CD14-positive monocyte (primary cell): ENCODE data around the gene NRK. TPM values are rescaled to one million over a fixed set of nuclear protein-coding genes. Genes with fewer than 3 reads are reported as not detected.

Source experiments
- DNase-seq, 3 donors: peaks; one replicate each; pipeline ENCODE4 v3.0.0-alpha.2; 2011 to 2022
- H2AFZ ChIP-seq: 2 replicates; pipeline ENCODE4 v1.6.0; 2012; ENCODE audit warnings: mild to moderate bottlenecking, low read depth, low read length, inconsistent platforms; ENCODE audit not compliant: insufficient read depth, poor library complexity, severe bottlenecking
- H3K27ac ChIP-seq, 2 donors: 1 replicate in 1 of 2; 2 replicates in 1 of 2; pipeline ENCODE4 v1.5.1; 2012 to 2013; ENCODE audit warnings: low read length in 2 of 2, control low read depth in 1 of 2, inconsistent platforms in 1 of 2, low read depth in 1 of 2, mild to moderate bottlenecking in 1 of 2
- H3K27me3 ChIP-seq, 2 donors: one replicate each; pipeline versions ENCODE4 v1.6.0 to v1.6.1; 2011 to 2013; ENCODE audit warnings: low read length in 2 of 2; ENCODE audit not compliant: control insufficient read depth in 2 of 2, insufficient read depth in 2 of 2
- H3K36me3 ChIP-seq, 2 donors: replicated peaks in 1 of 2; 1 replicate in 1 of 2; 2 replicates in 1 of 2; pipeline versions ENCODE4 v1.5.1 to v1.6.1; 2012 to 2013; ENCODE audit warnings: low read length in 2 of 2, control low read depth in 1 of 2, inconsistent platforms in 1 of 2, mild to moderate bottlenecking in 1 of 2; ENCODE audit not compliant: insufficient read depth in 2 of 2, control insufficient read depth in 1 of 2
- H3K4me1 ChIP-seq, 2 donors: 1 replicate in 1 of 2; 2 replicates in 1 of 2; pipeline versions ENCODE4 v1.5.1 to v1.6.1; 2012 to 2013; ENCODE audit warnings: low read length in 2 of 2, control low read depth in 1 of 2, inconsistent platforms in 1 of 2, mild to moderate bottlenecking in 1 of 2, moderate library complexity in 1 of 2; ENCODE audit not compliant: insufficient read depth in 2 of 2, control insufficient read depth in 1 of 2
- H3K4me2 ChIP-seq: replicated peaks from 2 replicates; pipeline ENCODE3; 2012; ENCODE audit warnings: low read length, moderate library complexity, mild to moderate bottlenecking; ENCODE audit not compliant: poor library complexity, severe bottlenecking; ENCODE audit errors: extremely low read depth
- H3K4me3 ChIP-seq, 3 experiments: fragments of 200-600 bp in 1 of 3; sonication (generic) in 1 of 3; replicated peaks in 1 of 3; 1 replicate in 2 of 3; 2 replicates in 1 of 3; pipeline ENCODE4 v1.5.1; 2011 to 2013; ENCODE audit warnings: low read length in 3 of 3, mild to moderate bottlenecking in 3 of 3, control low read depth in 2 of 3, low read depth in 2 of 3, inconsistent platforms in 1 of 3, moderate library complexity in 1 of 3
- H3K79me2 ChIP-seq: 2 replicates; pipeline ENCODE4 v1.6.0; 2012; ENCODE audit warnings: mild to moderate bottlenecking, control low read depth, inconsistent platforms, low read length, moderate library complexity; ENCODE audit not compliant: insufficient read depth
- H3K9ac ChIP-seq: 2 replicates; pipeline ENCODE4 v1.6.0; 2017; ENCODE audit warnings: low read length, mild to moderate bottlenecking; ENCODE audit not compliant: insufficient read depth, poor library complexity, severe bottlenecking
- H3K9me3 ChIP-seq, 2 donors: replicated peaks in 1 of 2; 1 replicate in 1 of 2; 2 replicates in 1 of 2; pipeline versions ENCODE4 v1.5.1 to v1.6.1; 2012 to 2013; ENCODE audit warnings: low read length in 2 of 2, control low read depth in 1 of 2; ENCODE audit not compliant: control insufficient read depth in 1 of 2, insufficient read depth in 1 of 2
- H4K20me1 ChIP-seq: 2 replicates; pipeline ENCODE4 v1.6.0; 2012; ENCODE audit warnings: mild to moderate bottlenecking, low read length, control low read depth, moderate library complexity; ENCODE audit not compliant: insufficient read depth
- H3K27ac Mint-ChIP-seq, 7 donors: one replicate each; pipeline ENCODE4 v1.8.0; 2020; ENCODE audit warnings: mild to moderate bottlenecking in 7 of 7, mixed read lengths in 7 of 7, moderate library complexity in 6 of 7, inconsistent platforms in 2 of 7
- H3K27me3 Mint-ChIP-seq, 3 donors: one replicate each; pipeline ENCODE4 v1.8.0; 2021 to 2022; ENCODE audit warnings: low read depth in 3 of 3, mild to moderate bottlenecking in 3 of 3, mixed read lengths in 3 of 3, moderate library complexity in 3 of 3, inconsistent platforms in 1 of 3
- H3K36me3 Mint-ChIP-seq, 2 donors: one replicate each; pipeline ENCODE4 v1.8.0; 2020; ENCODE audit warnings: mixed read lengths in 2 of 2, inconsistent platforms in 1 of 2, mild to moderate bottlenecking in 1 of 2
- H3K4me1 Mint-ChIP-seq: one replicate; pipeline ENCODE4 v1.8.0; 2020; ENCODE audit warnings: mild to moderate bottlenecking, mixed read lengths
- H3K4me3 Mint-ChIP-seq, 2 donors: one replicate each; pipeline ENCODE4 v1.8.0; 2020; ENCODE audit warnings: mild to moderate bottlenecking in 2 of 2, mixed read lengths in 2 of 2, moderate library complexity in 1 of 2
- H3K9me3 Mint-ChIP-seq, 7 donors: one replicate each; pipeline ENCODE4 v1.8.0; 2020 to 2022; ENCODE audit warnings: mixed read lengths in 7 of 7, mild to moderate bottlenecking in 6 of 7, moderate library complexity in 6 of 7, inconsistent platforms in 2 of 7
- CTCF ChIP-seq: fragments of 200-600 bp; IDR thresholded peaks from one replicate; pipeline ENCODE4 v1.8.0; 2022; ENCODE audit warnings: antibody characterized with exemption, mild to moderate bottlenecking
- WGBS: methylation state at CpG from one replicate; pipeline ENCODE4 v1.1.5; 2013; ENCODE audit warnings: missing lambda C conversion rate; ENCODE audit not compliant: insufficient coverage; 5-methylcytosine and 5-hydroxymethylcytosine counted together
- intact Hi-C, 2 donors: fragments of 100-400 bp; cut with micrococcal nuclease; formaldehyde crosslinking; loops; one replicate each; pipeline versions ENCODE4 v1.15.0 to v1.15.1; 2023
- polyA plus RNA-seq, 3 donors: library from polyadenylated mRNA; depleted of rRNA in 1 of 3; unstranded in 2 of 3; stranded (reverse) in 1 of 3; fragments of 300-500 nt in 2 of 3; fragments of >200 nt in 1 of 3; fragmentation: Illumina TruSeq in 2 of 3; gene quantifications; 1 replicate in 2 of 3; 2 replicates in 1 of 3; pipeline ENCODE4 v1.2.3, GENCODE V29; 2012 to 2021

NRK gene
- polyA plus RNA-seq, 3 donors = not detected

GRCh38 chrX:106005684-106006083 lies 183.3 kb downstream of the NRK start:
- H2AFZ ChIP-seq = no peak overlapping the region
- H3K9ac ChIP-seq = no peak overlapping the region
- no peaks in the 10 kb centered on the region for H3K36me3 ChIP-seq
- WGBS = 100% methylated on average over 1 of the region's 2 CpGs
- no peak for TF ChIP-seq CTCF
- Mint-ChIP-seq H3K27ac (no peak overlapping the region), H3K4me1 (no peaks in the 10 kb centered on the region), H3K36me3 (no peaks in the 10 kb centered on the region), H3K27me3 (peaks cover 0 to 2% (median 1%) of the 10 kb centered on the region in 3 donors), H3K9me3 (peaks cover 0 to 5% (median 1%) of the 10 kb centered on the region in 7 donors), H3K4me3 (no peak overlapping the region)
- no peak overlapping the region for H3K4me2 ChIP-seq
- H3K9me3 ChIP-seq = no peaks in the 10 kb centered on the region
- H3K4me1 ChIP-seq = no peaks in the 10 kb centered on the region
- no peaks in the 10 kb centered on the region for H3K79me2 ChIP-seq
- no peaks in the 10 kb centered on the region for H4K20me1 ChIP-seq
- H3K4me3 ChIP-seq = no peak overlapping the region
- DNase-seq = no peak
- intact Hi-C loops = no loop called here
- H3K27me3 ChIP-seq = no peaks in the 10 kb centered on the region
- H3K27ac ChIP-seq = no peak overlapping the region

- no peak overlapping the region for H2AFZ ChIP-seq
- H3K9ac ChIP-seq = no peak overlapping the region
- H3K79me2 ChIP-seq = no peaks in the 10 kb centered on the region
Measured at GRCh38 chrX:106007815-106008214, 185.5 kb downstream of the NRK start.

More at GRCh38 chrX:106007815-106008214, 185.5 kb downstream of the NRK start:
- no peak for DNase-seq
- Histone ChIP-seq H3K4me2 (no peak overlapping the region), H3K27ac (no peak overlapping the region), H3K4me3 (no peak overlapping the region), H4K20me1 (no peaks in the 10 kb centered on the region), H3K9me3 (peaks cover 0 to 2% of the 10 kb centered on the region in 2 donors), H3K27me3 (no peaks in the 10 kb centered on the region), H3K36me3 (no peaks in the 10 kb centered on the region), H3K4me1 (no peaks in the 10 kb centered on the region)
- no peak for TF ChIP-seq CTCF
- intact Hi-C loops = no loop called here
- Mint-ChIP-seq H3K9me3 (peaks cover 0 to 10% (median 3%) of the 10 kb centered on the region in 7 donors), H3K36me3 (no peaks in the 10 kb centered on the region), H3K4me1 (no peaks in the 10 kb centered on the region), H3K27ac (no peak overlapping the region), H3K4me3 (no peak overlapping the region), H3K27me3 (peaks cover 0 to 2% (median under 1%) of the 10 kb centered on the region in 3 donors)
- no CpG with 5 or more reads among the region's 1 CpG for WGBS

Other genes starting within 250 kb of the NRK start
- not detected for gene SERPINA7, start 216.2 kb downstream of the NRK start, polyA plus RNA-seq